Testis (tissue), 2 donors: ENCODE results near the gene PRAMEF14.
"Not testable (repeated sequence)": the region's sequence is repeated elsewhere in the genome, so short reads cannot be mapped to it uniquely, and the experiment has no call there.

ENCODE experiments used
- CTCF ChIP-seq, 3 experiments: fragments of 450-650 bp in 2 of 3; fragments of 200-600 bp in 1 of 3; sonication (generic) in 1 of 3; IDR thresholded peaks; one replicate each; pipeline ENCODE4 v1.5.1; 2016 to 2019; ENCODE audit warnings: antibody characterized with exemption in 3 of 3, mild to moderate bottlenecking in 2 of 3, moderate library complexity in 1 of 3
- POLR2A ChIP-seq: fragments of 450-650 bp; IDR thresholded peaks from one replicate; pipeline ENCODE4 v1.6.1; 2017; ENCODE audit warnings: antibody characterized with exemption, mild to moderate bottlenecking, moderate library complexity

- TF ChIP-seq CTCF (IDR thresholded peaks at IDR 0.05); POLR2A: not testable (repeated sequence)
Measured at GRCh38 chr1:13362364-13362763, 15.4 kb upstream of the PRAMEF14 start.
